ENCODE measurements around the gene KCNK1.

The KCNK1 gene

GRCh38 chr1:233704170-233704897 lies 90.4 kb downstream of the KCNK1 start:
- H3K27ac Mint-ChIP-seq: peak overlapping the region; percentile 35 to 70 (median 50)
- H3K4me3 Mint-ChIP-seq: peak overlapping the region in 1 of 3 experiments; percentile 35
- H3K4me1 Mint-ChIP-seq: peaks cover 45% of the 10 kb centered on the region
- H3K9me3 Mint-ChIP-seq: no peaks in the 10 kb centered on the region
- peaks cover 6% of the 10 kb centered on the region for H3K27me3 Mint-ChIP-seq (ENCODE audit: low read depth)
- TF ChIP-seq CTCF (IDR thresholded peaks at IDR 0.05; ENCODE audit: unreplicated experiment in 3 of 3): no peak
- H3K36me3 Mint-ChIP-seq (ENCODE audit: low read depth): no peaks in the 10 kb centered on the region

GRCh38 chr1:233704898-233705723 lies 91.2 kb downstream of the KCNK1 start:
- H3K27ac Mint-ChIP-seq: peak overlapping the region; percentile 0 to 33 (median 14)
- peaks cover 45% of the 10 kb centered on the region for H3K4me1 Mint-ChIP-seq
- no peaks in the 10 kb centered on the region for H3K36me3 Mint-ChIP-seq (ENCODE audit: low read depth)
- no peak for TF ChIP-seq CTCF (IDR thresholded peaks at IDR 0.05; ENCODE audit: unreplicated experiment in 3 of 3)
- H3K9me3 Mint-ChIP-seq: no peaks in the 10 kb centered on the region
- peaks cover 6% of the 10 kb centered on the region for H3K27me3 Mint-ChIP-seq (ENCODE audit: low read depth)
- no peak overlapping the region for H3K4me3 Mint-ChIP-seq

- Mint-ChIP-seq H3K4me3 (no peak overlapping the region), H3K27ac (peak overlapping the region; percentile 58 to 77 (median 60)), H3K36me3 (ENCODE audit: low read depth) (no peaks in the 10 kb centered on the region), H3K27me3 (ENCODE audit: low read depth) (no peaks in the 10 kb centered on the region), H3K4me1 (peaks cover 45% of the 10 kb centered on the region), H3K9me3 (peaks cover 3% of the 10 kb centered on the region)
- TF ChIP-seq CTCF (IDR thresholded peaks at IDR 0.05; ENCODE audit: unreplicated experiment in 3 of 3): no peak
These were observed 93.4 kb downstream of the KCNK1 start for GRCh38 chr1:233707153-233707879.

DNA sequence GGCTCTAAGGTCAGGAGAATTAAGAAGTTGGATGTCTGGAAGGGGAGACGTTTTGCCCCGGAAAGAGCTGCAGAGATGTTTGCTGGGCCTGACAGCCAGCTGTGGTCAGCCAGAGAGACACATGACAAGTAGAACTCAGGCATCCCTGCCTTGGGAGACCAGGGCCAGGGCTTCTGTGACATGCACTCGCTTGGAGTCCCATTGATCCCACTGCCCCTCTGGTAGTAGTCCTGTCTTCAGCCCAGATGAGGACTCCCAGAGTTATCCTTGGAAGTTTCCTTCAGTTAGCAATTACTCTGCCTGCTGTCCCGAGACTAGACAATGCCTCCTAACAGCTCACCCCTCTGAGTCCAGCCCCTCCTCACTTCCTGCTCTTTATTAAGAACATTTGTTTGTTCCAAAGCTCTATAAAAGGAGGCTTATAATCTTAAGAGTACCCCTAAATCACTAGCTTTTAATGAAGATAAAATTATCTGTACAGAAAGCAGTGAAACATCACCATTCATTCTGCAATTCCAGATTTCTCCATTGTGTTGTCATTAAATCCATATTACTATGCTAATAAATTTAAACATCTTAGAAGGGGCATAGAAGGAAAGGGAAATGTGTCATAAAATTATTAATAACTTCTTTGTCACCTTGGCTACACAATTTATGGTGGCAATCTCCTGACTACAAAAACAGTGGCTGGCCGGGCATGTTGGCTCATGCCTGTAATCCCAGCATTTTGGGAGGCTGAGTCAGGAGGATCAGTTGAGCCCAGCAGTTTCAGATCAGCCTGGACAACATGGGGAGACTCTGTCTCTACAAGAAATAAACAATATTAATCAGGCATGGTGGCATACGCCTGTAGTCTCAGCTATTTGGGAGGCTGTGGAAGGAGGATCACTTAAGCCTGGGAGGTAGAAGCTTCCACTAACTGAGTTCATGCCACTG lies 94.2 kb downstream of the KCNK1 start:
- H3K27ac Mint-ChIP-seq: peak overlapping the region; percentile 58 to 77 (median 60)
- H3K36me3 Mint-ChIP-seq (ENCODE audit: low read depth): no peaks in the 10 kb centered on the region
- no peak for TF ChIP-seq CTCF (IDR thresholded peaks at IDR 0.05; ENCODE audit: unreplicated experiment in 3 of 3)
- H3K4me1 Mint-ChIP-seq: peaks cover 45% of the 10 kb centered on the region
- H3K9me3 Mint-ChIP-seq: peaks cover 4% of the 10 kb centered on the region
- no peaks in the 10 kb centered on the region for H3K27me3 Mint-ChIP-seq (ENCODE audit: low read depth)
- H3K4me3 Mint-ChIP-seq: no peak overlapping the region

DNA sequence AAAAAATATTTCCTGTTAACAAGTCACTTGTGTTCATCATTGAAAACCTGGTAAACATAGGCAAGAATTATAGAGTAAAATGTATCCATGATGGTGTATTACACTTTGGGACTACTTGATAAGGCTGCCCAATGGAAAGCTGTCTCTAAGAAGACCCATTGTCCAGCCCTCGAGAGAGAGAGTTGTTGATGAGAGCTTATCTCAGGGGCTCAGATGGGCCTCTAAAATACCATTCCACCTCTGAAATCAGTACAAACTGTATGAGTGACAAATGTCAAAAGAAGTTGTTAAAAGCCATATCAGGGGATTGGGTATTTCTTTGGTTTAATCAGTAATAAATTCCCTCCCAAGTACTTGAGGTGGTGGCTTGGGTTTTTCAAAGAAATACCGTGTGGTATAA lies 96.1 kb downstream of the KCNK1 start:
- peaks cover 30% of the 10 kb centered on the region for H3K4me1 Mint-ChIP-seq
- TF ChIP-seq CTCF (IDR thresholded peaks at IDR 0.05; ENCODE audit: unreplicated experiment in 3 of 3): no peak
- no peaks in the 10 kb centered on the region for H3K27me3 Mint-ChIP-seq (ENCODE audit: low read depth)
- H3K27ac Mint-ChIP-seq: no peak overlapping the region
- no peak overlapping the region for H3K4me3 Mint-ChIP-seq
- no peaks in the 10 kb centered on the region for H3K36me3 Mint-ChIP-seq (ENCODE audit: low read depth)
- peaks cover 4% of the 10 kb centered on the region for H3K9me3 Mint-ChIP-seq
